UCSD-AML1 (cell line): ENCODE results near the gene TKTL1.
"Not testable (repeated sequence)": the region's sequence is repeated elsewhere in the genome, so short reads cannot be mapped to it uniquely, and the experiment has no call there.

Experiments used
- DNase-seq: peaks from one replicate; lab custom pipeline; 2025; ENCODE audit not compliant: unreplicated experiment; lab: John Stamatoyannopoulos, UW

Gene TKTL1

GRCh38 chrX:154341399-154342298 is 46.1 kb downstream of the TKTL1 start:
- not testable (repeated sequence) for DNase-seq

- not testable (repeated sequence) for DNase-seq
Observed at GRCh38 chrX:154343063-154343462, 47.5 kb downstream of the TKTL1 start.

GRCh38 chrX:154343620-154344019 is 48.0 kb downstream of the TKTL1 start:
- DNase-seq, result not testable (repeated sequence)

- DNase-seq, result no peak
Observed at GRCh38 chrX:154348114-154348531, 52.5 kb downstream of the TKTL1 start.

- DNase-seq, result no peak
Observed at GRCh38 chrX:154348646-154349358, 53.2 kb downstream of the TKTL1 start.

GRCh38 chrX:154349359-154349935 is 53.9 kb downstream of the TKTL1 start:
- DNase-seq, result no peak

GRCh38 chrX:154349979-154350378 is 54.4 kb downstream of the TKTL1 start:
- no peak for DNase-seq

- no peak for DNase-seq
Observed at GRCh38 chrX:154350429-154351182, 55.0 kb downstream of the TKTL1 start.

GRCh38 chrX:154351183-154352011 is 55.8 kb downstream of the TKTL1 start:
- no peak for DNase-seq

GRCh38 chrX:154352012-154352401 is 56.4 kb downstream of the TKTL1 start:
- no peak for DNase-seq

GRCh38 chrX:154352466-154352865 is 56.9 kb downstream of the TKTL1 start:
- no peak for DNase-seq

- no peak for DNase-seq
Observed at GRCh38 chrX:154353172-154353843, 57.7 kb downstream of the TKTL1 start.

- DNase-seq, result no peak
Observed at GRCh38 chrX:154354013-154354412, 58.4 kb downstream of the TKTL1 start.

GRCh38 chrX:154354516-154354915 is 58.9 kb downstream of the TKTL1 start:
- no peak for DNase-seq

- no peak for DNase-seq
Observed at GRCh38 chrX:154355094-154355775, 59.6 kb downstream of the TKTL1 start.

GRCh38 chrX:154355776-154356140 is 60.2 kb downstream of the TKTL1 start:
- no peak for DNase-seq

- DNase-seq, result no peak
Observed at GRCh38 chrX:154356596-154356995, 61.0 kb downstream of the TKTL1 start.

- DNase-seq, result no peak
Observed at GRCh38 chrX:154357205-154357604, 61.6 kb downstream of the TKTL1 start.

- no peak for DNase-seq
Observed at GRCh38 chrX:154358011-154358410, 62.4 kb downstream of the TKTL1 start.
